ENCODE results near the gene MBNL2.
A peak's percentile ranks its signal among the peaks of the same experiment; 100 is the strongest.

The MBNL2 gene

GRCh38 chr13:97353927-97354675 is 132.0 kb downstream of the MBNL2 start:
- no peak for DNase-seq

- no peak for DNase-seq
Measured at GRCh38 chr13:97354808-97355207, 132.7 kb downstream of the MBNL2 start.

DNA sequence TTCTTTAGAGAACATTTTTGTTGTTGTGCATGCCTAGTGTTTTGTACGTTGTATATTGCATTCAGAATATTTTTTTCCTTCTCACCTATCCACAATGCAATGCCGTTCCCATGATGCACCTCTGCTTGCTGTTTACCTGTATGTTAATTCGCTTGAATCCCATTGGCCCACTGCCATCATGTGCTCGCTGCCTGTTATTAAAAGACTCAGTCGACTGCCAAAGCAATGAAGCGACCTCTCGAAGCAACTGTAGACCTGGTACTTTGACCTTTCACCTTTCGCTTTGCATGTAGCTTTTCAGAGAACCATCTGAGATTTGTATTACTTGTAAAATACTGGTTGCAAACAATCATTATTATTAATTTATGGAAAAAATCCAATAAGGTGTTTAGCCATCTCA is 134.5 kb downstream of the MBNL2 start:
- no peak for DNase-seq

GRCh38 chr13:97359181-97360057 is 137.3 kb downstream of the MBNL2 start:
- DNase-seq: peak; percentile 25

DNA sequence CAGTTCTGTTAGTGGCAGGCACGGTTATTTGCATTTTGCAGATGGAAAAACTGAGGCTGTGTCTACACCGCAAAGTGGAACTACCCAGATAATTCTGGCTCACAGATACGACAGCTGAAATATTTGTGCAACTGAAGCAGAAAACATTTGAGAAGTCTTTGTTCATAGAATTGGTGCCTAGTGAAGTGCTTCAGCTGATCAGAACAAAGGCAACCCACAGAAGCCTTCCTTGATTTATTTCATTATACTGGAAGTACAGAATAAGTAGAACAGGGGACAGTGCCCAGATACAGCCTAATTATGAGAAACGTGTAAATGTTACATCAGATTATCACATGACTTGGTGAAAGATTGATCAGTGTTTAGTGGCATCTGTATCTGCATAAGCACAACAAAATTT is 138.5 kb downstream of the MBNL2 start:
- DNase-seq: no peak

DNA sequence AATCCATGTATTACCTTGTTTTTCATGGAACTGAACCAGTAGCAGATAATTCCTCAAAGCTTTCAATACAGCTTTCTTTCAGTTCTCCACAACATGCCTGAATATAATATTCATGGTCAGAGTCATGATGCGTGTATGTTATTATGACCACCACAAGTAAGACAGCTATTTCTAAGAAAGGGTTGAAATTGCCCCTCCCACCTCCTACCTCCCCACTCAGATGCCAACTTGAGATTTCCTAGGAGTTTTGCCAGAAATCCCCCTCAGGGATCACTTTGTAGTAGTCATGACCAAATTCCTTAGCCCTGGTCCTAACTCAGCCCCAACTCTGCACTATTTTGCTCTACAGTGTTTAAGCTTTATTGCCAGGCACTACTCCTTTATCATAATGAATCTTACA is 141.9 kb downstream of the MBNL2 start:
- no peak for DNase-seq

- no peak for DNase-seq
Measured at GRCh38 chr13:97364827-97365226, 142.7 kb downstream of the MBNL2 start.

DNA sequence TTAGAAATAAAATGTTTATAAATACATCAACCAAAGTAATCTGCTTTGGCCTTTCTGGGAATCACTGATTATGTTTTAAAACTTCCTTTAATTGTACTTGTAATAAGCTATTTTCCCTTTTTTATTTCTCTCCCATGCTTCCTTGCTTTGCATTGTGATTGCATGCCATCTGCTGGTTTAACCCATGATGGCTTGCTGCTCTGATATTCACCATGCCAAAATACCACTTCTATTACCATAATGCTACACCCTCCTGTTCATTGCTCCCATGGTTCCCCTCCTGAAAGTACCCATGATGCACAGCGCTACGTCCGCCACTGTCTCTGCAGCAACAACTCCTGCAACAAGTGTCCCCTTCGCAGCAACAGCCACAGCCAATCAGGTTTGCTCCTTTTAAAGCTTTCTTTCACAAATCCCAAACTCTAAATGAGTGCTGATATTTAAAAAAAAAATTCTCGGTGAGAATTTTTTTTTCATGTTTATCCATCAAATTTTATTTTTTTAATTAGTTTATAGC is 144.1 kb downstream of the MBNL2 start:
- DNase-seq: no peak

- DNase-seq: no peak
Measured at GRCh38 chr13:97367016-97367822, 145.1 kb downstream of the MBNL2 start.

GRCh38 chr13:97369261-97369893 is 147.2 kb downstream of the MBNL2 start:
- no peak for DNase-seq

DNA sequence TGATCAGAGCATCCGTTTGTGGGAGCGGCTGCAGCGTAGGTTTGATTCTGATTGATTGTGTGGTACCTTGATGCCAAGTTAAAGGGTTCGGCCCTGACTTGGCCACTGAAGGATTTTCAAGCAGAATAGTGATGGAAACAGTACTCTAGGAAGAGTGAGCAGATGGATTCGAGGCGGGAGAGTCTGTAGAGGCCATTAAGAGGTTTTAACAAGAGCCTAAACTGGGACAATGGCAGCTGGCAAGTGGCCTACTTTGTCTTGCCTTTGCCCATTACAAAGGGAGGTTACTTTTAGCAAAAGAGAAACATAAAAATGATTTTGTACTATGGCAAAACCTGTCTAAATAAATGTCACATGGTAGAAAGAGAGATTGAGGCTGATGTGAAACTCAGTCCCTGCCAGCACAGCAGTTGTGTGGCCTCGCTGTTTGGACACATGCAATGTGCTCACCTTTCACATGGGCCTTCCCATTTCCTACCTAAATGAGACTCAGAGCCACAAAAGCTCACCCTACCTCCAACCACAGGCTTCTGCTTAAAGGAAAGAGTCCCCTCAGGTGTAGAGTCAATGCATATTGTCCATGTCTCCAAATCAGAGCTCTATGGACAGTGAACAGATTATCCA is 149.5 kb downstream of the MBNL2 start:
- DNase-seq: no peak

GRCh38 chr13:97372936-97373335 is 150.8 kb downstream of the MBNL2 start:
- no peak for DNase-seq

- no peak for DNase-seq
Measured at GRCh38 chr13:97373787-97374186, 151.7 kb downstream of the MBNL2 start.

GRCh38 chr13:97376981-97377380 is 154.8 kb downstream of the MBNL2 start:
- DNase-seq: no peak

DNA sequence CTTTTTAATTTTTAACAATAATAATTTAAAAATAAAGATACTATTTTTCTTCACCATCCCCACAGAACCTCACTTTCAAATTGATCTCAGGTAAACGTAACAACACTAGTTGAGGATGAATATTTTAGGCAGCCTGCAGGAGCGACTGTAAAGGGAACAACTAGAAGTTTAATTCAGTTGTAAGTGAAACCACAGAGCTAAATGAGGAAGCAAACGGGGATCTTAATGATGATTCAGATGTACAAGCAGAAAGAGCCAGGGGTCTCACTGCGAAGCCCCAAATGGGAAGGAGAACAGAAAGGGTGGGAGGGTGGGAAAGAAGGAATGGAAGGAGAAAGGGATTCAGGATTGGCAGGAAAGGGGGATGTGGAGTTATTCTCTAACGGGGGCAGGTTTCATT is 157.3 kb downstream of the MBNL2 start:
- no peak for DNase-seq

DNA sequence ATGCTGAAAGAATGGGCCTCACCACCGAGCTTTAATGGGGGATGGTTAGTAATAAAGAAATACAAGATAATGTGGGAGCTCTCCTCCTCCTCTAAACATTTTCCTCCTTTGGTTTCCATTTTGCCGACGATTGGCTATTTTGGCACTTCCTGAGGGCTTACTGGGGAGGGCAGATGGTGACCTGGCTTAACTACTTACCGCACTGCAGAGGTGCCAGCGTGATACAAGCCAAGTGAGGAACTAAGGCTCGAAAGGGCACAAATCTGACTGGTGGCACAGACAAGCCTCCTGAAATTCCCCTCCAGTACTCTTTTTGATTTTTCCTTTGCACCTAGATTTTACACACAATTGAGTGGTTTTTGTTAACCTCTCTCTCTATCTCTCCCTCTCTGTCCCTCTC is 158.6 kb downstream of the MBNL2 start:
- DNase-seq: no peak

DNA sequence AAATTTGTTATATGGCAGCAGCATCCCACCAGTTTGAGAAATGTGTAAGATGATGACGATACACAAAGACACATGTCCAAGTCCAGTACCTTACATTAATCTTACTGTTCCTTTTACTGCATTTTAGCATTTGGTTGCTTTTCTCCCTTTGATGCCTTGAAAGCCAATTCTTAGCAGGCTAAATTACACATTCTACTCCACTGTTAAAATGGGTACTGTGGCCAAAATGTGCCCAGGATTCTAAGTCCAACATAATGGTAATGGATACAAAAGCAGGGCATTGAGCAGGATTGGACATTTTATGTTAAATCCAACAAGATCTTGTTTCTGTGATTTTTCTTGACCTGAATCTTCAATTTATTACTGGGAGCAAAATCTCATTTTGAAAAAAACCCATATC is 159.1 kb downstream of the MBNL2 start:
- DNase-seq: no peak

DNA sequence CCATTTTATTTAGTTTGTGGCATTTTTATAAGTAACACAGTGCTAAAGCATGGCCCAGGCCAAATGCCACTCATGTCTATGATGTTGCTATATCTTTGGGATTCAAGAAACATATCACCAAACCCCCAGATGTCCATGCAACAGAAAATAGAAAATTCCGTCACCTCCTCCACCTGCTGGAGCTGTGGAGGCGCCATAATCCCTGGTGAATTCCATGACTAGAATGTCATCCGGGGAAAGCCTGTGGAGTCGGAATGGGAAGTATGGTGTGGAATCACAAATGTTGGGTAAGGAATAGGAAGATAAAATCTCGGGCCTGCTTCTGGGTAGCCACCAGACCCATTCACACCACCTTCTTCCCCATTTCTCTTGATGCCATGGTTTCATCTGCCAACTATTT is 160.1 kb downstream of the MBNL2 start:
- no peak for DNase-seq

DNA sequence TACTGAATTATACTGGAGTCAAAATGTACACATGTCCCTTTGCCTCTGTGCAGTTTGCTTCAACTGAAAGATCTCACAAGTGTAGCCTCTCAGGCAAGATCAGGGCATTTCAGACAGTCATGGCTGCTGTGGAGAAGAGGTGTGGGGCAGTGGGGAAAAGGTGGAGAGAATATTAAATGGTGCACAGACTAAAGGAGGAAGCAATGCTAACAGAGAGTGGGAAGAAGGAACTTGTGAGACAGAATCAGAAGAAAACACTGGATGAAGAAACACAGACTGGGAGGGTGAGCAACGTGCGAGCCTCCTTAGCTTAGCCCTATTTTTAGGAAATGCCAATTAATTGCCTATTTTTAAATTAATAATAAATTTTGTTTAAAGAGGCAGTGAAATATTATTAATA is 162.2 kb downstream of the MBNL2 start:
- no peak for DNase-seq

- no peak for DNase-seq
Measured at GRCh38 chr13:97385146-97385545, 163.0 kb downstream of the MBNL2 start.

DNA sequence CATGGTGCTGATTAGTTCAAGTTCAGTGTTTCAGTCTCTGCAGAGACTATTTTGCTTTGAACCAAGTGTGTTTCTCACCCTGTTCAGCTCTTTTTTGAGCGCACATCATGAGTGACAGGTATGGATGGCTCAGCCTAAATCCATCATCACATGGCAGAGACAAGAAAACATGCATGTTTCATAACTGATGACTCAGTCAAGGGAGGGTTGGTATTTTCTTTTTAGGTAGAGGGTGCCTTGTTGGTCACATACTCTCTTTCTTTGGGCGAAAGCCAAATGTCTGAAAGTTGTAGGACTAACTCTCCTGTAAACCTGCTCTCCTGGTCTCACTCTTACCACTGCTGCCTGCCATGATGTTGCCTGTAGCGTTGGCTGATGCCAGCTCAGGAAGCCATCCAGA is 163.7 kb downstream of the MBNL2 start:
- no peak for DNase-seq

- no peak for DNase-seq
Measured at GRCh38 chr13:97386801-97387484, 164.8 kb downstream of the MBNL2 start.
